Common myeloid progenitor, CD34-positive (primary cell): ENCODE measurements around the gene SGMS1.

Experiments
- CTCF ChIA-PET: fragments of 350-600 bp; sonication (Branson Sonifier 250); formaldehyde crosslinking; loops from one replicate; lab custom pipeline; 2021; ENCODE audit warnings: antibody characterized with exemption; lab: Charles Lee
- POLR2A ChIA-PET: fragments of 350-600 bp; sonication (Branson Sonifier 250); formaldehyde crosslinking; loops from one replicate; lab custom pipeline; 2021; ENCODE audit warnings: antibody characterized with exemption; lab: Charles Lee
- DNase-seq, 3 donors: peaks; one replicate each; pipeline versions ENCODE4 v3.0.0 to v3.0.0-alpha.2; 2013
- H3K27ac ChIP-seq, 2 experiments: 1 replicate in 1 of 2; 2 replicates in 1 of 2; pipeline ENCODE4 v1.7.0; 2013; ENCODE audit warnings: inconsistent platforms in 2 of 2, low read length in 2 of 2, mild to moderate bottlenecking in 2 of 2, low read depth in 1 of 2, moderate library complexity in 1 of 2; ENCODE audit not compliant: severe bottlenecking in 2 of 2, insufficient read depth in 1 of 2, poor library complexity in 1 of 2
- H3K27me3 ChIP-seq, 5 experiments: replicated peaks in 2 of 5; 1 replicate in 3 of 5; 2 replicates in 2 of 5; pipeline versions ENCODE4 v1.6.1 to v1.7.0; 2013; ENCODE audit warnings: low read length in 4 of 5, mild to moderate bottlenecking in 2 of 5, moderate library complexity in 2 of 5, inconsistent platforms in 1 of 5; ENCODE audit not compliant: insufficient read depth in 5 of 5, control insufficient read depth in 4 of 5
- H3K36me3 ChIP-seq, 4 experiments: 1 replicate in 2 of 4; 2 replicates in 2 of 4; pipeline versions ENCODE4 v1.6.1 to v1.7.0; 2013; ENCODE audit warnings: low read length in 3 of 4, control low read depth in 1 of 4, mild to moderate bottlenecking in 1 of 4; ENCODE audit not compliant: control insufficient read depth in 4 of 4, insufficient read depth in 4 of 4
- H3K4me1 ChIP-seq, 4 experiments: 1 replicate in 3 of 4; 2 replicates in 1 of 4; pipeline versions ENCODE4 v1.6.1 to v1.7.1; 2013; ENCODE audit warnings: low read length in 3 of 4, mild to moderate bottlenecking in 3 of 4, control low read depth in 1 of 4, inconsistent platforms in 1 of 4, moderate library complexity in 1 of 4; ENCODE audit not compliant: control insufficient read depth in 4 of 4, insufficient read depth in 4 of 4; ENCODE audit errors: control extremely low read depth in 1 of 4
- H3K4me3 ChIP-seq, 7 experiments: 1 replicate in 4 of 7; 2 replicates in 3 of 7; pipeline versions ENCODE4 v1.5.1 to v1.7.0; 2013; ENCODE audit warnings: mild to moderate bottlenecking in 7 of 7, low read length in 6 of 7, moderate library complexity in 6 of 7, inconsistent platforms in 2 of 7, low read depth in 2 of 7, control low read depth in 1 of 7; ENCODE audit not compliant: insufficient read depth in 4 of 7, control insufficient read depth in 1 of 7; ENCODE audit errors: extremely low read depth in 1 of 7
- H3K9me3 ChIP-seq, 5 experiments: 1 replicate in 4 of 5; 2 replicates in 1 of 5; pipeline versions ENCODE4 v1.6.1 to v1.7.1; 2013; ENCODE audit warnings: low read length in 4 of 5, mild to moderate bottlenecking in 2 of 5, inconsistent platforms in 1 of 5, low read depth in 1 of 5, moderate library complexity in 1 of 5; ENCODE audit not compliant: control insufficient read depth in 4 of 5, insufficient read depth in 2 of 5; ENCODE audit errors: control extremely low read depth in 1 of 5
- WGBS: methylation state at CpG from one replicate; pipeline ENCODE4 v1.1.5; 2013; ENCODE audit not compliant: insufficient coverage; 5-methylcytosine and 5-hydroxymethylcytosine counted together

SGMS1 gene

DNA sequence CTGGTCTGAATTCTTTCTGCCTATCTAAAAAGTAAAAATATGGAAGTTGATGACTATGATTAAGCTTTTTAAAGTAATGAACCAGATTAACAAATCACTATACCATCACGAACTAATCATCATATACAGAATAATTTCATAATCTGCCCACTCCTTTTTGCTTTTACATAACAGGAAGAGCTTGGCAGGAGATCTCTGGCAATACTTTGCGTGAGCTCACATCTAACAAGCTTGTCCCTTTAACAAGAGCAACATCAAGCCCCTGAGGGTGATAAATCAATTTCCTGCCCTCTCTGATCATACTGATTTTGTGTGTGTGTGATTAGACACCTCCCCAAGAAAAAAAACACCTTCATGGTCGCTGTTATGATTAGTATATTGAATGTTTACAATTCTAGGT is 228.9 kb downstream of the SGMS1 start:
- Histone ChIP-seq H3K4me3 (no peak overlapping the region), H3K27ac (no peak overlapping the region)
- CTCF ChIA-PET, result interaction anchor here (1.3 kb wide), 1 partner anchor 25 kb away, joined by 5 read pairs; no protein-coding TSS in a partner anchor

GRCh38 chr10:50393784-50394467 is 229.8 kb downstream of the SGMS1 start:
- 100% methylated on average over 5 of the region's 6 CpGs for WGBS
- Histone ChIP-seq H3K36me3 (peaks cover 0 to 4% (median 0%) of the 10 kb centered on the region in 4 experiments), H3K27me3 (no peaks in the 10 kb centered on the region), H3K4me3 (no peak overlapping the region), H3K4me1 (peaks cover 0 to 14% (median 4%) of the 10 kb centered on the region in 4 experiments), H3K9me3 (no peaks in the 10 kb centered on the region), H3K27ac (no peak overlapping the region)
- DNase-seq, result no peak
- ChIA-PET POLR2A (no interaction called here), CTCF (no interaction called here)

More for the DNA sequence above, 228.9 kb downstream of the SGMS1 start:
- Histone ChIP-seq H3K4me1 (peaks cover 0 to 14% (median 4%) of the 10 kb centered on the region in 4 experiments), H3K27me3 (no peaks in the 10 kb centered on the region), H3K9me3 (no peaks in the 10 kb centered on the region), H3K36me3 (peaks cover 0 to 4% (median 0%) of the 10 kb centered on the region in 4 experiments)
- 94% methylated on average over 2 of the region's 3 CpGs for WGBS
- DNase-seq, result no peak
- POLR2A ChIA-PET, result no interaction called here

GRCh38 chr10:50392966-50393718 is 230.6 kb downstream of the SGMS1 start:
- Histone ChIP-seq H3K9me3 (no peaks in the 10 kb centered on the region), H3K27me3 (no peaks in the 10 kb centered on the region), H3K4me1 (peaks cover 0 to 14% (median 5%) of the 10 kb centered on the region in 4 experiments), H3K36me3 (peaks cover 0 to 4% (median 0%) of the 10 kb centered on the region in 4 experiments), H3K4me3 (no peak overlapping the region), H3K27ac (no peak overlapping the region)
- WGBS, result 96% methylated on average over 4 of the region's 6 CpGs
- CTCF ChIA-PET, result no interaction called here
- POLR2A ChIA-PET, result no interaction called here
- no peak for DNase-seq

GRCh38 chr10:50392426-50392825 is 231.3 kb downstream of the SGMS1 start:
- Histone ChIP-seq H3K36me3 (peaks cover 0 to 4% (median 0%) of the 10 kb centered on the region in 4 experiments), H3K4me3 (no peak overlapping the region), H3K27me3 (no peaks in the 10 kb centered on the region), H3K4me1 (peaks cover 0 to 18% (median 9%) of the 10 kb centered on the region in 4 experiments), H3K27ac (no peak overlapping the region), H3K9me3 (no peaks in the 10 kb centered on the region)
- 100% methylated on average over 4 of the region's 5 CpGs for WGBS
- no peak for DNase-seq
- ChIA-PET POLR2A (interaction anchor here (1.0 kb wide), 1 partner anchor 11 kb away, joined by 6 read pairs; no protein-coding TSS in a partner anchor), CTCF (interaction anchor here (0.9 kb wide), 1 partner anchor 118 kb away, joined by 5 read pairs; no protein-coding TSS in a partner anchor)

DNA sequence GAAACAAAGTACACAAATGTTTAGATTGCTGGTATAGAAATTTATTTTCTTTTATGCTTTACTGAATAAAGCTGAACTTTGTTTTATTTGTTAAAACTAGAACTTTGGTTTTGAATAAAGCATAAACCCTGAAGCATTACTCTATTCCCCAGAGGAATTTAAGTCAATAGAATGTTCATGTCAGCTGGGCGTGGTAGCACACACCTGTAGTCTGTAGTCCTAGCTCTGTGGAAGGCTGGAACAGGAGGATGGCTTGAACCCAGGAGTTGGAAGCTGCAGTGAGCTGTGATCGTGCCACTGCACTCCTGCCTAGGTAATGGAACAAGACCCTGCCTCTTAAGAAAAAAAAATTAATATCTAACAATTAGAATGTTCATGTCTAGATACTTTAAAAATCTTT is 233.5 kb downstream of the SGMS1 start:
- peaks cover 0 to 4% (median 0%) of the 10 kb centered on the region in 4 experiments for H3K36me3 ChIP-seq
- WGBS, result 100% methylated on average over 1 of the region's 2 CpGs
- H3K9me3 ChIP-seq, result no peaks in the 10 kb centered on the region
- H3K27me3 ChIP-seq, result no peaks in the 10 kb centered on the region
- no peak for DNase-seq
- CTCF ChIA-PET, result no interaction called here
- POLR2A ChIA-PET, result no interaction called here
- peaks cover 0 to 7% (median 4%) of the 10 kb centered on the region in 4 experiments for H3K4me1 ChIP-seq
- no peak overlapping the region for H3K4me3 ChIP-seq
- no peak overlapping the region for H3K27ac ChIP-seq

GRCh38 chr10:50388181-50388580 is 235.6 kb downstream of the SGMS1 start:
- CTCF ChIA-PET, result interaction anchor here (0.6 to 2.9 kb wide), 3 partner anchors 9 to 508 kb away, joined by 3 to 15 read pairs (median 4); no protein-coding TSS in a partner anchor
- POLR2A ChIA-PET, result no interaction called here
- Histone ChIP-seq H3K4me1 (peaks cover 0 to 7% (median 6%) of the 10 kb centered on the region in 4 experiments), H3K9me3 (no peaks in the 10 kb centered on the region), H3K36me3 (peaks cover 0 to 4% (median 0%) of the 10 kb centered on the region in 4 experiments), H3K27ac (no peak overlapping the region), H3K27me3 (no peaks in the 10 kb centered on the region), H3K4me3 (no peak overlapping the region)
- WGBS, result 93% methylated on average over 2 of the region's 2 CpGs
- no peak for DNase-seq
